Inferior parietal cortex (tissue), 1 donor: ENCODE measurements around the gene MAP3K7.

Source experiments
- DNase-seq: peaks from one replicate; pipeline ENCODE4 v3.0.0-alpha.2; 2016; ENCODE audit errors: extremely low spot score

MAP3K7 gene

DNA sequence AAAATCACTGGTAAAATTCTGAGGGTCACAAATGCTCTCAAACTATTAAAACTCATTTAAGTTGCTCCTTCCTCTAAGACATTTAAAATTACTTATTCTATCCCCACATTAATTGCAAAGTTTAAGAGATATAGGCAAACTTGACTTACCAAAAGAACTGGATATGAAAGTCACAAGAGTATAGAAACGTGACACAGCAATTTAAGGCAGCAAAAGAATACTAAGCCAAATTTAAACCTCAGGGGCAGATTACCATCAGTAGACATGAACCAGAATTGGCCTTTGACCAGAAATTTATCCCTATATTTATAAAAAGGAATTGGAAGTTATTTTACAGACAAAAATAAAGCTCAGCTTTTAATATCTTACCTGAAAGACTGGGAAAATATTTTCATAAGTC is 56.0 kb downstream of the MAP3K7 start:
- no peak for DNase-seq

GRCh38 chr6:90525421-90525820 is 61.5 kb downstream of the MAP3K7 start:
- no peak for DNase-seq

DNA sequence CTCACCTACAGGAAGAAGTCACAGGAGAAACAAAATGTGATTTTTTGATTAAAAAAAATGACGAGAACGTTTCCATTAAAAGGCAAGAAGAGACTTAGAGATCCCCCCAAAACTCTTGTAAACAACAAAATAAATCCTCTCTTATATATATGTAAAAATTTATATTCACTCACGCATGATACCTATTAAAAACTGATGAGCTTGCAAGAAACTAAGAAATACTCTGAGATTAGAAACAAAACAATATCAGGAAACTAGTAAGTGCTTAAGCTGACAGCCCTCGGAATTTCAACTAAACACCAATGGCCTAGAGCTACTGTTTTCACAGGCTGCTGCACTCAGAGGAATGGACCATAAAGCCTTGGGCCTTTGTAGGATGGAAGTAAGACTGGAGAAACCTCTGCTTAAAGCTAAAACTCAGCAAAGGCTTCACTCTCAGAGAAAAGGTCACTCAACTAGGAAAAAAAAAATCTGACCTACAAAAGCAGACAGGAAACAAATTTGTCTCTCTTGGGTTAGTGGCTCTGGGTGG is 63.0 kb downstream of the MAP3K7 start:
- DNase-seq: no peak

- no peak for DNase-seq
Measured at GRCh38 chr6:90521955-90522354, 64.9 kb downstream of the MAP3K7 start.

GRCh38 chr6:90516074-90516660 is 70.7 kb downstream of the MAP3K7 start:
- no peak for DNase-seq

DNA sequence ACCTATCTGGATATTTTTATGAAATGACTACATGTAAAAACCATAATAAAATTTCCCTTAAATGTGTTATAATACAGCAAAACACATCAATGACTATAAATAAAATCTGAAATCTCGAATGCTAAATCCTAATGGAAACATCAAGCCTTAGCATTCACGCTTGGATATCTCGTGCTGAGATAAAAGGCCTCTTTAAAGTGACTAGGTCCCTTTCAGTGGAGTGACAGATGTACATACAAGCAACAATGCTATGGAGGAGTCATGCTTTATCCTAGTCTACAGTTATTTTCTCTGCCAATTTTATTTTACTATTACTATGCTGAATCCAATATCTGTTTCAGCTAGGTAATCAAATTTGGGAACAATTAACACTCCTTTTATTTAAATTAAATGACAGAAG is 72.4 kb downstream of the MAP3K7 start:
- DNase-seq: no peak

- no peak for DNase-seq
Measured at GRCh38 chr6:90508753-90509152, 78.1 kb downstream of the MAP3K7 start.

DNA sequence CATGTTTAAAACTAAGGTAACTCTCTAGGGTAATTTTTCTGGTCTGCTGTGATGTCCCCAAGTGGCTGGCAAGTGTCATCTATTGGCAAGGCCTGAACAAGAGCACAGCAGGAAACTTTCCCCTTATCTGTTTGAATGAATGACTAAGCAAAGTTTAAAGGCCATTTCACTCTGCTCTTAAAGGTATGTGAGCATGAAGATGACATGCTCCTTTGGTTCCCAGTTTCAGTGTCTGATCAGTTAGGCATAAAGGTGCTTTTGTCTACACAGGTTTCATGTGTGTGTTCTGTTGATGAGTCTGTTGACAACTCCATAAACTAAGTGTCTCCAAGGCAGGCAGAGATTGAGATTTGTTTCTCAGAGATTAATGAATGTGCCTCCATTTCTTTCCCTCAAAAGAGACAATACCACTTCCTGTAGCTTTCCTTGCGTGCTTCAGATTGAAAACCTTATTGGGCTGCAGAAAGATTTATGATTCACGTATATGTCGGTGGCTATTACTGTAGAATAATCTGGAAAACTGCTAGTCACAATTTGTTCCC is 83.9 kb downstream of the MAP3K7 start:
- DNase-seq: no peak

DNA sequence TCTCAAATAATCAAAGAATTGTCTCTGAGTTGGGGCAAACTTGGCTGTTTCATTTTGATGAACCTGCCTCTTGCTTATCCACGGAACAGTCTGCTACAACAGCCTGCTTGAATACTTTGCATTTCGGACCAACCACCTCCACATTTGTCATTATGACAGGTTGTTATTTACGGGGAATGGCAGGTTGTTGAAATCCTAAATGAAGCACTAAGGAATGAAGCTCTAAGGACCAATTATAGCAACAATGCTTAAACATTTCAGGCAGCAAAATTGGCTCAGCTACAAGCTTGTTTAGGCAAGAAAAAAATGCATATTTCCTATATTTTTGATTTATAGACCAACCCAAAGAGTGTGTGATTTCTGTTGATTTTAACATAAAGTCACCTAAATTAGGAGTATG is 84.5 kb downstream of the MAP3K7 start:
- no peak for DNase-seq

DNA sequence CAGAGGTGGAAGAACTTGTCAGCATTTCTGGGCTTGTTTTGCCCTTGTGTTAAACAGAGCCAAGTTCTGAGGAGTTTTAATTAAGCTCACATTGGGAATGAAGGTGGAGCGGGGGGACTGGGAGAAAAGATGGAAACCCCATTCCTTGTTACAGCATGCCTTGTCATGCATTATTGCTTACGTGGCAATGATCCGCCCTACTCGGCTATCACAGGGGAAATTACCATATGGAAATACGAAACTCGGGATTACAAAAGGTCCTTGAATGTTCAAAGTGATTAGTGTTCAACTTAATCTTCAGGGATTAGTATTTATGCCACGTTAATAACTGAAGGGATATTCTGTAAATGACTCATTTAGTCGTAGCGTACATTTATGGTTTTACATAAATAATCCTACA is 86.4 kb downstream of the MAP3K7 start:
- DNase-seq: no peak

DNA sequence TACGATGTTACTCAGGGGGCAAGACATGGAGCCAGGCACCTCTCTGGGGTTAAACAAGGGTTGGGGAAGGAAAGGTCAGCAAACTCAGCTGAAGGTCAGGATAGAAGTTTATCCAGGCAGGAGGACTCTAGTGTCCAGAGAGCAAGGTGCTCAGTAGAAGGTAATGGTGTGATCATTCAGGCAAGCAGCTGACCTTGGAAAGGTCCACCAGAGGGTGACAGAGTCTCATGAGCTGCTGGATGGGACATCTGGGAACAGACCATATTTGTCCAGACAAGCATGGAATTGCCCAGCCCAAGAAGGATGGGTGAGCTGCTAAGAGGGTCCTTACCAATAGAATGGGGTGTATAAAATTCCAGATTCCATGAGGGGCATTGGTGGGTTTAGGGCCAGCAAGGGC is 89.5 kb downstream of the MAP3K7 start:
- DNase-seq: no peak

- DNase-seq: no peak
Measured at GRCh38 chr6:90496258-90497016, 90.4 kb downstream of the MAP3K7 start.

DNA sequence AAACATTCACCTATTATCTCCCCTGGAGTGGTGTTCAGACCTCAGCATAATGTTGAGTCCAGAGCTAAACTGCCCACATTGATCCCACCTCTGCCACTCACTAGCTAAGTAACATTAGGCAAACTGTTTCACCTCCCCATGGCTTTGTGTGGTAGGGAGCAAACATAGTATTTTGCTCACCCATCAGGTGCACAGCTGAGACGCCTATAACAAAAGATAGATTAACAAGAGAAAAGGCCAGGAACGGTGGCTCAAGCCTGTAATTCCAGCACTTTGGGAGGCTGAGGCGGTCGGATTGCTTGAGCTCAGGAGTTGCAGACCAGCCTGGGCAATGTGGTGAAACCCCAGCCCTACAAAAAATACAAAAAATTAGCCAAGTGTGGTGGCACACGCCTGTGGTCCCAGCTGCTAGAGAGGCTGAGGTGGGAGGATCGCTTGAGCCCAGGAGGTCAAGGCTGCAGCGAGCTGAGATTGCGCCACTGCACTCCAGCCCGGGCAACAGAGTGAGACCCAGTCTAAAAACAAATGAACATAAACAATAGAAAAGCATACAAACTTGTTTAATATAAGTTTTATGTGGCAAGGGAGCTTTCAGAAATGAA is 91.6 kb downstream of the MAP3K7 start:
- DNase-seq: no peak

GRCh38 chr6:90494067-90494780 is 92.6 kb downstream of the MAP3K7 start:
- DNase-seq: no peak

DNA sequence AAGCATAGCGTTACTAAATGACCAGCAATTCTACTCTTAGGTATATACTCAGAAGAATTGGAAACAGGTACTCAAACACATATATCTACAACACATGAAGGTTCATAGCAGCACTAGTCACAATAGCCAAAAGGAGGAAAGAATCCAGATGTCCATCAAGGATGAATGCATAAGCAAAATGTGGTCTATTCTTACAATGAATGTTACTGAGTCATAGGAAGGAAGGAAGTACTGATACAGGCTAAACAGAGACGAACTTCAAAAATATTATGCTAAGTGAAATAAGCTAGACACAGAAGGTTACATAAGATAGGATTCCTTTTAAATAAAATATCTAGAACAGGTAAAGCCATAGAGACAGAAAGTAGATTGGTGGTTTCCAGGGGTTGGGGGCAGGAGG is 93.5 kb downstream of the MAP3K7 start:
- no peak for DNase-seq

DNA sequence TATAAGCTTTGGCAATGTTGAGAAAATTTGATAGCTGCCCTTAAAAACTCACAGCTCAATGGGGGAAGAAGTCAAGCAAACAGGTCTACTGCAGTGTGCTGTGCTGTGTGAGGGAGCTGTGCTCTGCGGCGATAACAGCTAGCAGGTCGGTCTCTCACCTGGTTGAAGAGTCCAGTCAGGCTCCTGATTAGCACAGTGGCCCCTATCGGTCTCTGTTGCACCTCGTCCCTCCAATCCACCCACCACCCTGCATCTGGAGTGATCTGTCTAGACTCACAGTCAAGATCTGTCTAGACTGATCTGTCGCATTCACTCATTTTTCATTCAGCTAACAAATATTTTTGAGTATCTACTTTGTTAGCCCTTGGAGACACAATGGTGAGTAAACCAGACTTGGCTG is 94.1 kb downstream of the MAP3K7 start:
- no peak for DNase-seq

DNA sequence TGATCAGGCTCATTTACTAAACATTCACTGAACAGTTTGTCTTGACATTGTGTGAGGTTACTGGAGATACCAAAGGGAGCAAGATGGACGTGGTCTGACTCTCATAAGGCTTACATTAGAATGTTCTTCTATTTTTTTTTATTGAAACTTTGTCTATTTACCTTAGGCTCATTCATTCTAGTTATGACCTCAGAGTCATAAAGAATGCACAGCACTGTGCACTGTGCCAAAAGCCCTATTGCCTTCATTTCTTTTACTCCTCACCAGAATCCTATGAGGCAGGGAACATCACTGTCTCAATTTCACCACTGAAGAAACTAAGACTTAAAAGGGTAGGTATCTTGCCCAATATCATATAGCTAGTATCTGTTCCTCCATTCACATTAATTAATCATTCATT is 94.5 kb downstream of the MAP3K7 start:
- no peak for DNase-seq

- DNase-seq: no peak
Measured at GRCh38 chr6:90490030-90490716, 96.7 kb downstream of the MAP3K7 start.

DNA sequence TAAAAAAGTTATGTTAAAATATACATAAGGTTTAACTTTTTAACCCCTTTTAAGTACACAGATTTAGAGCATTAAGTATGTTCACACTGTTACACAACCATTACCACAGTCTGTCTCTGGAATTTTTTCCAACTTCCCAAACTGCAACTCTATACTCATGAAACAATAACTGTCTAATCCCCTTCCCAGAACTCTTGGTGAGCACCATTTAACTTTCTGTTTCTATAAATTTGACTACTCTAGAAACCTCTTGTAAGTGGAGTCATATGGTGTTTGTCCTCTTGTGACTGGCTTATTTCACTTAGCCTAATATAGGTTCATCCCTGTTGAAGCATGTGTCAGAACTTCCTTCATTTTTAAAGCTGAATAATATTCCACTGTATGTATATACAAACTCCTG is 98.1 kb downstream of the MAP3K7 start:
- no peak for DNase-seq

GRCh38 chr6:90485635-90486277 is 101.1 kb downstream of the MAP3K7 start:
- DNase-seq: no peak

GRCh38 chr6:90484903-90485302 is 102.0 kb downstream of the MAP3K7 start:
- peak; percentile 74 for DNase-seq
